T1000 (cell line): Measurements from ENCODE around the gene PRSS53.

Experiments used
- DNase-seq: peaks from one replicate; lab custom pipeline; 2025; ENCODE audit warnings: mixed read lengths; lab: John Stamatoyannopoulos, UW

PRSS53 gene

GRCh38 chr16:31077592-31078396, 10.9 kb downstream of the PRSS53 start:
- no peak for DNase-seq

GRCh38 chr16:31077024-31077423, 11.7 kb downstream of the PRSS53 start:
- DNase-seq = no peak

- no peak for DNase-seq
Observed at GRCh38 chr16:31076319-31076718, 12.4 kb downstream of the PRSS53 start.

DNA sequence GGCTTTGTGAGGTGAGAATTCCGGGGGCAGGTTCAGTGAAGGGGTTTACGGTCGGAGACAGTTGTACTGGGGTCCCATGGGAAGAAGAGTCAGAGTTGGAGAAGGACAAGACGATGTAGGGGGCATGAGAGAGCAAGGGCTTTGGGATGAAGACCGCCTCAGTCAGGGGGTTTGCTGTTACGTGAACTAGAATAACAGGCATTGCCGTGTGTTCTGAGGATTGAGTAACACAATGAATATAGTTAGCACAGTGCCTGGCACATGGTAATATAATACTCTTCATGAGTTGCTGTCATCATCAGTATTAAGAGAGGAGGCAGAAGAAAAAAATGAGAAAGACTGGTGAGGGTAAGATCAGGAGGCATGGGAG, 13.9 kb downstream of the PRSS53 start:
- DNase-seq = no peak

GRCh38 chr16:31073970-31074813, 14.6 kb downstream of the PRSS53 start, which contains the start of the genes ZNF646 and ZNF668:
Gene ZNF646 (plus strand): TSS chr16:31074422. CDS start chr16:31076325, 1,903 bp downstream.
Gene ZNF668 (minus strand): TSS chr16:31074240. CDS start chr16:31064459, 9,781 bp downstream.
- DNase-seq = peak; percentile 96

DNA sequence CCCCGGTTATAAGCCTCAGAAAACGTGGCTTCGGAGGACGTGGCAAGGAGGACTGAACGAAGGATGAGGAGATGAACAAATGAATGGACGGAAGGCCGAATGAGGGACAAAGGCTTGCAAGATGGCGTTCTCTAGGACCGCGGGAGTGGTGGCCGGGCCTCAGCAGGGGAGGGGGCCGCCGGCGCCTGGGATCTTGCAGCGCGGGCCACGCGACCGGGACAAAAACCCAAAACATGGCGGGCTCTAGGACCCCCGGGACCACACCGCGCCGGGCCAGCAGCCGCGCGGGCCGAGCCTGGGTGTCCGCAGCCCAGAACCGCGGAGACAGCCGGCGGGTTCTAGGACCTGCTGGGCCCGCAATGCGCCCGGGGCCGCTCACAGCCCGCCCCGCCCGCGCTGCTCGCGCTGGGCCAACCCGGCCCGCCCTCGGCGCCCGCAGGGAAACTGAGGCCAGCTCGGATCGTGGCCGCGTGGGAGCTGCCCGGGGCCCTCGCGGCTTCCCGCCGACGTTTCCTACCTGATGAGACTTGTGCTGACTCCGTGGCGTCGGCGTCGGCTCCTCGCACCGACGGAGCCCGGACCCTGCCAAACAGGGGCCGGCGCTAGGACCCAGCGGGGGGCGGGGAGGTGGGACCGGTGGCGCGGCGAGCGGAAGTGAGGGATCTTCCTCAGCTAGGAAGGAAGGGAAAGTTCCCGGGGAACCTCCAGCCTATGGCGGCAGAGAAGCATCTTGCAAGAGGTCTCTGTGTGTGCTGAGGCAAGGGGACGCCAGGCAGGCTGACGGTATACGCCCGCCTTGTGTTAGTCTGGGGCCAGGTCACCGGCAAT, 15.4 kb downstream of the PRSS53 start:
- DNase-seq = peak; percentile 88

DNA sequence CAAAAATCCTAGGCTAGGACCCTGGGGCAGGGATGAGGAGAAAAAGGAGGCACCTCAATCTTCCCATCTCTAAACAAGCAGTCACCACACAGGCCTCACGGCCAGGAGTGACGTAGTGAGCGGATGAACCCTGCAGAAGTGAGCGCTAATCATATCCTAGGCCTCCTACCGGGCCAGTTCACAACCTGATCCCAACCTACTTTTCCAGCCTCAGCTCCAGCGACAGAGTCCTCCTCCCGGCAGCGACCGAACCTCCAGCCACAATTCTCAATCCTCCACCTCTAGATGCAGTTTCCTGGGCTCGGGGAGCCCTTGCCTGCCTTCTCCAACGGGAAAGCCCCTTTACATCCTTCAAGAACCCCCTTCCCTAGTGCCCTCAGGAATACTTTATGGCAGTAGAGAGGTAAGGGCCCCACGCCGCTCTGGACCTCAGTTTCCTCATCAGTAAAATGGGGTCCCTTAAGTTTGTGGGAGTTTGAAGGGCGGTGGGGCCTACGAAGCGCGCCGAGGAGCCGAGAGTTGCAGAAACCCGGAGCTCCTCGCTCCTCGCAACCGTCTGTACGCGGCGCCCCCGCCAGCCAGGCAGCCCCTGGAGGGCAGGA, 16.1 kb downstream of the PRSS53 start:
- DNase-seq = no peak

- no peak for DNase-seq
Observed at GRCh38 chr16:31071861-31072260, 16.9 kb downstream of the PRSS53 start.

DNA sequence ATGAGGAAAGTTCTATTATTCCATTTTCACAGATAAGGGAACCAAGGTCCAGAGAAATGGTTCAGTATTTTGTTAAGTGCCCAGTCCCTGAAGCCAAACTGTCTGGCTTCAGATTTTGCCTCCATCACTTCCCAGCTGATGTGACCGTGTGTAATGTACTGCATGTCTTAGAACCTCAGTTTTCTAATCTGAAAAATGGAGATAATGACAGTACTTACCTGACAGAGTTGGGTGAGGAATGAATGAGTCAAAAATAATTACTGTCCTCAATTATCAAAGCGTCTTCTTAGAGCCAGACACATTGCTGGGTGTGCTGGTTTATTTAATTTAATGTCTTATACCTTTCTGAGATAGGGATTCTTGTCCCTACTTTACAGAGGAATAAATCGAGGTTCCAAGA, 21.4 kb downstream of the PRSS53 start:
- DNase-seq = no peak

GRCh38 chr16:31064882-31065461, 23.8 kb downstream of the PRSS53 start:
- DNase-seq = peak; percentile 48

DNA sequence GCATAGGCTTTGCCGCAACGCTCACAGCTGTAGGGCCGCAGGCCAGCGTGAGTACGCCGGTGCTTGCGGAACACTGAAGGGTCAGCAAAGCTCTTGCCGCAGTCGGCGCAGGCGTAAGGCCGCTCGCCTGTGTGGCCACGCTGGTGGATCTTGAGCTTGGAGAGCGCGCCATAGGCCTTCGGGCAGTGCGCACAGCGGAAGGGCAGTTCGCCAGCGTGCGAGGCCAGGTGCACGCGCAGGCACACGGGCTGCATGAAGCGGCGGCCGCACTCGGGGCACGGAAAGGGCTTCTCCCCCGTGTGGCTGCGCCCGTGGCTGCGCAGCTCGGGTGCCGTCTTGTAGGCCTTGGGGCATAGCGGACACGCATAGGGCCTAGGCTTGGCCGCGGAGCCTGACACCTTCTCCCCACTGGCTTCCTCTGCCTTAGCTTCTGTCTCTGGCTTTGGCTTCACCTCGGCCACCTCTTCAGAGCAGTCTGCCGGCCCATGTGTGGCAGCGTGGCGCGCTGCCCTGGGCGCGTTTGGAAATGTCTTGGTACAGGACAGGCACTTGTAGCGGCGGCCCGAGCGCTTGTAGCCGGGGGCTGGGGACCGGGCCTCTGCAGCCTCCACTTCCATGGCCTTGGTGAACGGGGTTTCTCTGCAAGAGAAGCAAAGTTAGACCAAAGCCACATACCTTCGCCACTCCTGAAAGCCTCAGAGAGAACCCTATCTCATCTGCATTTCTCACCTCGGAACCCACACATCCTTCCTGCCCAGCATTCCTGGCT, 24.7 kb downstream of the PRSS53 start:
- no peak for DNase-seq

- DNase-seq = no peak
Observed at GRCh38 chr16:31063495-31063842, 25.3 kb downstream of the PRSS53 start.

- DNase-seq = no peak
Observed at GRCh38 chr16:31061813-31062440, 26.8 kb downstream of the PRSS53 start.

DNA sequence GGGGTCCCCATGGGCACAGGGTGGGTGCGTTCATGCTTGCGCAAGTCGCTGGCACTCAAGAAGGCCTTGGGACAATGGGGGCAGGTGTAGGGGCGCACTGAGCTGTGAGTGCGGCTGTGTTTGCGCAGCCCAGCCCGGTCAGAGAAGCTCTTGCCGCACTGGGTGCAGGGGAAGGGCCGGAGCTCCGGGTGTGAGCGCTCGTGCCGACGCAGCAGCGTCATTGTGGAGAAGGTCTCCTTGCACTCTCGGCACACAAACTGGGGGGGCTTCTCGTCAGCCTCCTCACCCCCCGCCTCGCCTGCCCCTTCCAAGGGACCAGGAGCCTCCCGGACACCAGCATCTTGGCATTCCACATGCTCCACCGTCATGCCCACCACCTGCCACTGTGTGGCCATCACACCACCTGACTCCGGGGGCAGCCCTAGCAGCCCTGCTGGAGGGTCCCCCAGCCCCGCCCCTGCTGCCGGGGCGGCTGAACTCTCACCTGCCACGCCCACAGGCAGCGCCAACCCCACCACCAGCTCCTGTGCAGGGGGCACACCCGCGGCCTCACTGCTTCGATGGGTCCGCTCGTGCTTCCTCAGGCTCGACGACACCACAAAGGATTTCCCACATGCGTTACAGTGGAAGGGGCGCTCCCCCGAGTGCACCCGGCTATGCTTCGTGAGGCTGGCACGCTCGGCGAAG, 27.5 kb downstream of the PRSS53 start:
- no peak for DNase-seq

- no peak for DNase-seq
Observed at GRCh38 chr16:31055613-31056012, 33.1 kb downstream of the PRSS53 start.

- peak; percentile 81 for DNase-seq
Observed at GRCh38 chr16:31052114-31052513, 36.6 kb downstream of the PRSS53 start.

GRCh38 chr16:31050280-31051030, 38.3 kb downstream of the PRSS53 start:
- DNase-seq = no peak

GRCh38 chr16:31043898-31044481, 44.8 kb downstream of the PRSS53 start:
- no peak for DNase-seq
